GM19324 (cell line): ENCODE measurements around the gene GEMIN7.

Experiments
- ATAC-seq: cut with Tn5 transposase; IDR thresholded peaks from one replicate; pipeline ENCODE4 v1.9.1; 2021; ENCODE audit warnings: mild to moderate bottlenecking, moderate library complexity; ENCODE audit not compliant: unreplicated experiment, low FRiP score

Gene GEMIN7

GRCh38 chr19:45059258-45059965, 19.6 kb upstream of the GEMIN7 start:
- ATAC-seq = peak; percentile 59

DNA sequence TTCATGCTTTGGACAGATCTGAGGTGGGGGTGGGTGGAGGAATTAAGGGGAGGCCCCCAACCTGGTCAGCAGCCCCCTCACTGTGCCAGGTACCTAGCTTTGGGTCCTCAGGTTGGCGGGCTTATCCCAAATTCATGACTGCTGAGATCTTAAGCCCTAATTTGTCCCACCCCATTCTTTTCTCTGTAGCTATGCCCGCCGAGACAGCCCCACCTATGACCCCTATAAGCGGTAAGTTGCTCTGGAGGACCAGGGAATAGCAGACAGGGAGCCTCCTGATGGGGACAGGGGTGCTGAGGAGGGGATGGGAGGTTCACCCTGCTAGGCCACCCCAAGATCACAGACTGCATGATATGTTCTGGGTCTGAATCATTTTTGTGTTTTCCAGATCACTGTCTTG, 17.1 kb upstream of the GEMIN7 start:
- ATAC-seq = no peak

DNA sequence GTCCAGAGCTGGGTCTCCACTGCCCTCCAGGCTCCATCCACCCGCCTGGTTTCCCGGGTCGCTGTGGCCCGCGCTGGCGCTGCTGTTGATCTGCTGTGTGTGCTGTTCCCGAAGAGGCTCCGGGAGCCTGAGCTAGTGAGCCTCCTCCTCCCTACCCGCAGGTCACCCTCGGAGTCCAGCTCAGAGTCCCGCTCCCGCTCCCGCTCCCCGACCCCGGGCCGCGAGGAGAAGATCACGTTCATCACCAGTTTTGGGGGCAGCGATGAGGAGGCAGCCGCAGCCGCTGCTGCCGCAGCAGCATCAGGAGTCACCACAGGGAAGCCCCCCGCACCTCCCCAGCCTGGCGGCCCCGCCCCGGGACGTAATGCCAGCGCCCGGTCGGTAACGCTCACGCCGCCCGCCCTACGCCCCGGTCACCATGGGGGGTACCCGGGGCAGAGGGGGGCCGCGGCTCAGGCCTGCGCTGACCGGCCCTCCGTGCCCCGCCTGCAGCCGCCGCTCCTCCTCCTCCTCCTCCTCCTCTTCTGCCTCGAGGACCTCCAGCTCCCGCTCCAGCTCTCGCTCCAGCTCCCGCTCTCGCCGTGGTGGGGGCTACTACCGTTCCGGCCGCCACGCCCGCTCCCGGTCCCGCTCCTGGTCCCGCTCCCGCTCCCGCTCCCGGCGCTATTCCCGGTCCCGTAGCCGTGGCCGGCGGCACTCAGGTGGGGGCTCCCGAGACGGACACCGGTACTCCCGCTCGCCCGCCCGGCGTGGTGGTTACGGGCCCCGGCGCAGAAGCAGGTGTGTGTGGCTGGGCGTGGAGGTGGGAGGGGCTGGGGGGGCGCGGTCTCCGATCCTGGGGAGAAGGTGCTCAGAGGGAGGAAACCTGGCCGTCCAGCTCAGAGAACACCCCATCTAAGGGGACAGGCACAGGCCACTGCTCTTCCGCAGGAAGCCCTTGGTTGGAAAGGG, 14.9 kb upstream of the GEMIN7 start:
- no peak for ATAC-seq

DNA sequence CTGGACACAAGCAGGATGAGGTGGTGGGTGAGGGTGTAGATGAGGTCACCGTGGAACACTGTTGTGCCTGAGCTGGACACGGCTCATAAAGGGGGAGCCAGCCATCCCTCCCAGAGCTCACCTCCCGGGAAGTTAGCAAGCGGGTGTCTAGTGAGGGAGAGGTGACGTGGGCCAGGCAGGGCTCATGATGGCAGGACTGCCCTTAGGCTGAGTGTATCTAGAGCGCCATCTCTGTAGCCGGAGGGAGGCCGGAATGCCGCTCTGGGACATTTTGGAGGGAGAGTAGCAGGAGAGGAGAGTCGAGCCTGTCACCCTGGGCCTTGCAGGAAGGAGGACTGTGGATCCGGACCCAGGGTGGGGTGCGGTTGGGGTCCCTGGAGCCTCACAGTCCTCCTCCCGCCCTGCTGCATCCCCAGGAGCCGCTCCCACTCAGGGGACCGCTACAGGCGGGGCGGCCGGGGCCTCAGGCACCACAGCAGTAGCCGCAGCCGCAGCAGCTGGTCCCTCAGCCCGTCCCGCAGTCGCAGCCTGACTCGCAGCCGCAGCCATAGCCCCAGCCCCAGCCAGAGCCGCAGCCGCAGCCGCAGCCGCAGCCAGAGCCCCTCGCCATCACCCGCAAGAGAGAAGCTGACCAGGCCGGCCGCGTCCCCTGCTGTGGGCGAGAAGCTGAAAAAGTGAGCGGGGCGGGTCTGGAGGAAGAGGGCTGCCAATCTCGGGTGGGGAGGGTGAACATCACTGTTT, 12.0 kb upstream of the GEMIN7 start:
- ATAC-seq = no peak

DNA sequence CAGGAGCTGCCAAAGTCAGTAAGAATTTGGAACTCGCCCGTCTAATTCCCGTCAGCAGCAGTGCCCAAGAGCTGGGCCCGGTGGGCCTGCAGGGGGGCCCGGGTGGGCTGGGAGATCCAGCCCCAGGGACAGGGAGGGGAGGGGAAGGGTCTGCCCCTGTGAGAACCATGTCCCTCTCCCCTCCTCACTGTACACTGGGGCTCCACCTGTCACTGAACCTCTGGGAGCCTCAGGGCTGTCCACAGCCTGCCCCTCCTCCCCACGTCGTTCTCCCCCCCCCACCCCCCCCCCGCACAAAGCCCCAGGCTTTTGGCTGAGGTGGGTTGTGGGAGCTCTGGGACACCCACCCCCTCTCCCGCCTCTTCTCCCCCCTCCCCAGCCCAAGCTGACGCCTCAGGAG, 11.0 kb upstream of the GEMIN7 start:
- no peak for ATAC-seq

DNA sequence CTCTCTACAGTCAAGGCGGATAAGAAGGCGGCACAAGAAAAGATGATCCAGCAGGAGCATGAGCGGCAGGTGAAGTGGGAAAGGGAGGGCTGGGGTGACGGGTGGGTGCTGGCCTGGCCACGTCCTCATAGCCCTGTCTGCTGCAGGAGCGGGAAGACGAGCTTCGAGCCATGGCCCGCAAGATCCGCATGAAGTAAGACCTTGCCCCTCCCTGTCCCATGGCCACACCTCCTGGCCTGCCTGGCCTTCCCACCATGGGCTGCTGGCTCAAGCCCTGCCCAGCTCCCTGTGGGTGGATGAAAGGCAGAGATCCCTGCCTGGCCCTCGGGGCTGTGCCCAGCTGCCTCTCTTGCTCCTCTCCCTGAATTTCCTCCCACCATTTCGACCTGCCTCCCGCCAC, 10.0 kb upstream of the GEMIN7 start:
- ATAC-seq = no peak

GRCh38 chr19:45070214-45070613, 8.8 kb upstream of the GEMIN7 start:
- no peak for ATAC-seq

- no peak for ATAC-seq
These were observed 8.1 kb upstream of the GEMIN7 start for GRCh38 chr19:45070861-45071544.

GRCh38 chr19:45071545-45071938, 7.5 kb upstream of the GEMIN7 start:
- ATAC-seq = no peak

DNA sequence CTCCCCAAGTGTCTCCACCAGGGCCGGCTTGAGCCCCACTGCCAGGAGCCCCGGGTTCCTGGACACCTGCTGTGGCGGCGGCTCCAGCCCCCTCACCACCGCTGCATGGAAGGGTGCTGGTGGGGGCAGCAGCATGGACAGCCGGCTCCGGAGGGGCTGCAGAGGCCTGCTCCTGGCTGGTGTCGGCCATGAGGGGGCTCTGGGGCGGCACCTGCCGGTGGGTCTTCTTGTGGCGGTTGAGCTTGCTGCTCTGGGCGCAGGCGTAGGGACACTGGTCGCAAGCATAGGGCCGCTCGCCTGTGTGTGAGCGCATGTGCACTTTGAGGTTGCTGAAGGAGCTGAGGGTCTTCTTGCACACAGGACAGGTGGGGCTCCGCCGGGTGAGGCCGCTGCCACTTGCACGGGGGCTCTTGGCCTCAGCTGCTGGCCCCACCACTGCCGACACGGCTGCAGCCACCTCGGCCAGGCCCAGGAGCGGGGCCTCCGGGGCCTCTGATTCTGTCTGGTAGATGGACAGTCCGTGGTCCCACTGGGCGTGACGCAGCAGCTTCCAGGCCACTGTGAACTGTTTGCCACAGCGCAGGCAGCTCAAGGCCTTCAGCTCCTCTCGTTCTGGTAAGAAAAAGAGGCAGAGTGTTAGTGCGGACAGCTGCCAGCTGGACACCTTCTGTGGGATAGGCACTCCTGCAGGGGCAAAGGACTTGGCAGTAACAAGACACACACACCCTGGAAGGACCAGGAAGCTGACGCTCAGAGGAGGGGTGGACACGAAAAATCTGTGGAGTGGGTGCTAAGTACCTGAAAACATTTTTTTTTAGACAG, 6.9 kb upstream of the GEMIN7 start:
- ATAC-seq = no peak

DNA sequence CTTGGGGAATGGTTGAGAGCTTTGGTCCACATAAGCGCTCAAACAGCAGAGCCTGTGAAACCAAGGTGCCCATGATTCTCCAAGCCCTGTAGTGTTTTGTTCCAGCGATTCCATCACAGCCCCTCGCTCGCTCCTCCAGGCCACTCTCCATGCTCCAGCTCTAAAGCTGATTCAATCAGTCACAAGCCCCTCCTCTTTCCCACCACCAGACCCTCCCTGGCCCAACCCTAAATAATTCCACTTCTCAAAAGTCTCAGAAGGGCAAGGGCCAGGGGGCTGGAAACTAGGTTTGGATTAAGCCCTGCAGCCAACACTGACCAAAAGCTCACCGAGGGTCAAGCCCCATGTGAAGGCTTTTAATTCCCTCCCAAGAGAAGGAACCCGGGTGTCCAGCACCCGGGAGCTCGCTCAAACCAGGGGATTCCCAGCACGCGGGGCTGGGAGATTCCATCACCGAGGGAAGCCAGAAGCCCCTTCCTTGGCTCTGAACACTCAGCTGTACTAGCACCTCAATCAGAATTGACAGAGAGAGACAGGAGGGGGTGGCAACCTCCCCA, 4.2 kb upstream of the GEMIN7 start:
- no peak for ATAC-seq

- peak; percentile 68 for ATAC-seq
These were observed 3.6 kb upstream of the GEMIN7 start for GRCh38 chr19:45075301-45076028.

DNA sequence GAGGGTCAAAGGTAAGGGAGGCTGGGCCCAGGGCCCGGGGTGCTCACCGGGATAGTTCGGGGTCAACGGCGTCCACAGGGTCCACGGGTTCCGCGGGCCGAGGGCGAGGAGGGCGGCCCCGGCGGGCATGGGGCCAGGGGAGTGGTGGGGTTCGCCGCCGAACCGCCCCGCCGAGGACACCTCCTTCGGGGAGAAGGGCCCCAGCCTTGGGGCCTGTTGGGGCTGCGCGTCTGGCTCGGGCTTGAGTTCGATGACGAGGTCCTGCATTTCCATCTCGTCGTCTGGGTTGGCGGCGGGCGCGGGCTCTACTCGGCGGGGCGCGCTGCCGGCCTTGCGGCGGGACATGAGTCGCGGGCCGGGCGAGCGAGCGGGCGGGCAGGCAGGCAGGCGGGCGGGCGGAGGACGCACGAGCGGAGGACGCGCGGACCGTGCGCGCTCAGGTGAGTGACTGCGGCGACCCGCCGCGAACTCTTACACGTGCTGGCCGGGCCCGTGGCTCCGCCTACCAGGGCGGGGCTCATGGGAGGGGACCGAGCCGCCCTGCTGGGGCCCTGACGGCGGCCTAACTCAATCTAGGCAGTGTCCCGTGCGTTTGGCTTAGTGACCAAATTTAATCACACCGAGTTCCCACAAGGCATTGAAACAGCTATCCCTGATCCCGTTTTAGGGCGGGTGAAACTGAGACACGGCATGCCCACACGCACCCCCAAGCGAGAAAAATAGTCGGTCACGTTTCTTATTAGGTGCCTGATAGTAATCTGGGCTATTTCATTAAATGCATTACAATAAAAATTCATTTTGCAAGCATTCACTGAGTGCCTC, 2.8 kb upstream of the GEMIN7 start, which contains the start of gene ZNF296:
ZNF296 (minus strand) TSS at position 450 of the 822 bp plus-strand sequence; CDS start at position 345, 105 bp downstream.
- peak; percentile 39 for ATAC-seq

- ATAC-seq = no peak
These were observed 2.0 kb upstream of the GEMIN7 start for GRCh38 chr19:45076851-45077730.

GRCh38 chr19:45078390-45079062, 534 bp upstream of the GEMIN7 start:
- ATAC-seq = no peak

DNA sequence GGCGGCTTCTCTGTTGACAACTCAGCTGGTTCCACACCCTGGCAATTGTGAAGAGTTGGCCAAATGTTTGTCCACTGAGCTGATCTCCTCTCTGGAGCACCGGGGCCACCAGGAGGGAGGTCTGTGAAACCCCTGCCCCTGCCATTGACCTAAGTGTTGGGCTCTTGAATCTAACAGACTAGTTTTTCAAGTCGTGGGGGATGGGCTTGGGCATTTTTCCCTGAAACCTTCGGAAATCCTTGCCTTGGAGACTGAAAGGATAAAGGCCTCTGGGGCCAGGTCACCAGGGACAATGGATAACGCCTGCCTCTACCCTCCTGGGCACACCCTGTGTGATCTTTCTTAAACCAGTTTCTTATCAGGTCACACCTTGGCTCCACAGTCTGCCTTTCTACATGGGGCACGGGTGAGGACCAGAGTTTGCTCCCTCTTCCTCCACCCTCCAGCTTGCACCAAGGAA, 881 bp downstream of the GEMIN7 start:
- ATAC-seq = no peak
